OCI-LY1 (cell line): ENCODE data around the gene HYDIN.

ENCODE experiments used
- H2AFZ ChIP-seq: fragments of 200-600 bp; sonication (generic), shearing (Covaris generic); 2 replicates; pipeline ENCODE4 v1.6.0; 2014; ENCODE audit warnings: antibody characterized with exemption, mild to moderate bottlenecking, low read length
- H3F3A ChIP-seq: fragments of 200-600 bp; sonication (generic), shearing (Covaris generic); 2 replicates; pipeline ENCODE4 v1.6.0; 2014; ENCODE audit warnings: mild to moderate bottlenecking, antibody characterized with exemption, low read length, moderate library complexity; ENCODE audit not compliant: insufficient read depth
- H3K27ac ChIP-seq: fragments of 200-600 bp; sonication (generic); 2 replicates; pipeline ENCODE4 v1.5.1; 2014; ENCODE audit warnings: low read length, mixed run types, mild to moderate bottlenecking, low read depth; ENCODE audit not compliant: poor library complexity, severe bottlenecking
- H3K27me3 ChIP-seq: fragments of 200-600 bp; sonication (generic); 2 replicates; pipeline ENCODE4 v1.6.0; 2014; ENCODE audit warnings: antibody characterized with exemption, mild to moderate bottlenecking, low read length, moderate library complexity; ENCODE audit not compliant: insufficient read depth
- H3K36me3 ChIP-seq: fragments of 200-600 bp; sonication (generic); 2 replicates; pipeline ENCODE4 v1.6.1; 2014; ENCODE audit warnings: mild to moderate bottlenecking, antibody characterized with exemption, low read length, moderate library complexity, mixed read lengths; ENCODE audit not compliant: insufficient read depth
- H3K4me1 ChIP-seq: fragments of 200-600 bp; sonication (generic); 2 replicates; pipeline ENCODE4 v1.5.1; 2014; ENCODE audit warnings: mild to moderate bottlenecking, low read length, moderate library complexity; ENCODE audit not compliant: insufficient read depth, severe bottlenecking
- H3K4me2 ChIP-seq: fragments of 200-600 bp; sonication (generic), shearing (Covaris generic); 2 replicates; pipeline ENCODE4 v1.6.1; 2014; ENCODE audit warnings: low read length
- H3K4me3 ChIP-seq: fragments of 200-600 bp; sonication (generic); 2 replicates; pipeline ENCODE4 v1.5.1; 2014; ENCODE audit warnings: low read length, low read depth, mild to moderate bottlenecking, mixed read lengths; ENCODE audit not compliant: poor library complexity, severe bottlenecking
- H3K79me2 ChIP-seq: fragments of 200-600 bp; shearing (Covaris generic); 2 replicates; pipeline ENCODE4 v1.6.1; 2016; ENCODE audit warnings: mixed run types, low read length, mixed read lengths; ENCODE audit not compliant: insufficient read depth
- H3K9ac ChIP-seq: fragments of 200-600 bp; sonication (generic), shearing (Covaris generic); 2 replicates; pipeline ENCODE4 v1.6.1; 2014; ENCODE audit warnings: mild to moderate bottlenecking, low read length, mixed read lengths
- H3K9me2 ChIP-seq: fragments of 200-600 bp; sonication (generic), shearing (Covaris generic); 2 replicates; pipeline ENCODE4 v1.6.1; 2014; ENCODE audit warnings: low read depth, mild to moderate bottlenecking, low read length, mixed read lengths
- H3K9me3 ChIP-seq: fragments of 200-600 bp; shearing (Covaris generic); 2 replicates; pipeline ENCODE4 v1.6.1; 2014; ENCODE audit warnings: low read length, mixed read lengths
- H4K20me1 ChIP-seq: fragments of 200-600 bp; sonication (generic), shearing (Covaris generic); 2 replicates; pipeline ENCODE4 v1.6.0; 2016; ENCODE audit warnings: mild to moderate bottlenecking, low read length; ENCODE audit not compliant: insufficient read depth
- EZH2 ChIP-seq: fragments of 200-600 bp; sonication (generic), shearing (Covaris generic); IDR thresholded peaks from 2 replicates; pipeline ENCODE4 v1.8.0; 2017; ENCODE audit warnings: borderline replicate concordance, mixed run types, mild to moderate bottlenecking, antibody characterized with exemption, low read length, moderate library complexity, mixed read lengths
- TF ChIP-seq, protein P1 (sequence below): fragments of 200-600 bp; sonication (generic), shearing (Covaris generic); IDR thresholded peaks from 2 replicates; pipeline ENCODE4 v1.5.1; 2017; ENCODE audit warnings: mild to moderate bottlenecking, antibody characterized with exemption, low read length, moderate library complexity, mixed read lengths

The HYDIN gene

GRCh38 chr16:71230122-71230845 is at the start of gene HYDIN:
HYDIN (minus strand) TSS chr16:71230722; CDS start chr16:71186895, 43,827 bp downstream.
- H3K9me2 ChIP-seq, result no peaks in the 10 kb centered on the region
- H3K9ac ChIP-seq, result no peak within 1 kb of the TSS
- H3K4me1 ChIP-seq, result no peaks in the 10 kb centered on the region
- no peak within 1 kb of the TSS for H2AFZ ChIP-seq
- TF ChIP-seq, protein P1, sequence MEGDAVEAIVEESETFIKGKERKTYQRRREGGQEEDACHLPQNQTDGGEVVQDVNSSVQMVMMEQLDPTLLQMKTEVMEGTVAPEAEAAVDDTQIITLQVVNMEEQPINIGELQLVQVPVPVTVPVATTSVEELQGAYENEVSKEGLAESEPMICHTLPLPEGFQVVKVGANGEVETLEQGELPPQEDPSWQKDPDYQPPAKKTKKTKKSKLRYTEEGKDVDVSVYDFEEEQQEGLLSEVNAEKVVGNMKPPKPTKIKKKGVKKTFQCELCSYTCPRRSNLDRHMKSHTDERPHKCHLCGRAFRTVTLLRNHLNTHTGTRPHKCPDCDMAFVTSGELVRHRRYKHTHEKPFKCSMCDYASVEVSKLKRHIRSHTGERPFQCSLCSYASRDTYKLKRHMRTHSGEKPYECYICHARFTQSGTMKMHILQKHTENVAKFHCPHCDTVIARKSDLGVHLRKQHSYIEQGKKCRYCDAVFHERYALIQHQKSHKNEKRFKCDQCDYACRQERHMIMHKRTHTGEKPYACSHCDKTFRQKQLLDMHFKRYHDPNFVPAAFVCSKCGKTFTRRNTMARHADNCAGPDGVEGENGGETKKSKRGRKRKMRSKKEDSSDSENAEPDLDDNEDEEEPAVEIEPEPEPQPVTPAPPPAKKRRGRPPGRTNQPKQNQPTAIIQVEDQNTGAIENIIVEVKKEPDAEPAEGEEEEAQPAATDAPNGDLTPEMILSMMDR, result no peak
- TF ChIP-seq EZH2, result no peak
- H3K4me2 ChIP-seq, result no peak within 1 kb of the TSS
- no peak within 1 kb of the TSS for H3K4me3 ChIP-seq
- no peaks in the 10 kb centered on the region for H3K79me2 ChIP-seq
- H3F3A ChIP-seq, result no peaks in the 10 kb centered on the region
- no peaks in the 10 kb centered on the region for H3K36me3 ChIP-seq
- no peaks in the 10 kb centered on the region for H3K27me3 ChIP-seq
- no peaks in the 10 kb centered on the region for H4K20me1 ChIP-seq
- peaks cover 8% of the 10 kb centered on the region; the same call in 1 of the 2 replicates for H3K9me3 ChIP-seq
- H3K27ac ChIP-seq, result no peak within 1 kb of the TSS

DNA sequence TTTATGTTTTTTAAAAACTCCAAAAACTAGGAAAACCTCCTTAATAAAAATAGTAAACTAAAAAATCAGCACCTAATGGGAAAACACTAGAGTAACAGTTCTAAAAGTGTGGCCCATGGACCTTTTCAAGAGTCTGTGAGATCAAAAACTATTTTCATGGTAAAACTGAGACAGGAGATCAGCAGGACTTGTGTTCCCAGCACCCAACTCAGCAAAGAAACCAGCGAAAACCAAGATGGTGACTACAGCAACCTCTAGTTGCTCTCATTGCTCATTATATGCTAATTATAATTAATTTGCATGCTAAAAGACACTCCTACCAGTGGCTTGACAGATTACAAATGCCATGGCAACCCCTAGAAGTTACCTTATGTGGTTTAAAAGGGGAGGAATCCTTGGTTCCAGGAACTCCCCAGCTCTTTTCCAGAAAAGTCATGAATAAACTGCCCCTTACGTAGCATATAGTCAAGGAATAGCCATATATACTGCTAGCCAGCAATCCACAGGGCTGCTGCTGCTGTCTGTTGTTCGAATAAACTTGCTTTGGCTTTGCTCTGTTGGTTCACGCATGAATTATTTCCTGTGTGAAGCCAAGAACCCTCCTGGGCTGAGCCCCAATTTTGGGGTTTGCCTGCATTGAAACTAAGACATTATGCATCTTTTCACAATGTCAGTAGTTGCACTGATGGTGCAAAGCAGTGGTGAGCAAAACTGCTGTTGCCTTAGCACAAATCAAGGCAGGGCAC is 46.2 kb upstream of the HYDIN start:
- Histone ChIP-seq H3F3A (no peaks in the 10 kb centered on the region), H2AFZ (no peak overlapping the region), H3K4me1 (no peaks in the 10 kb centered on the region), H3K36me3 (no peaks in the 10 kb centered on the region), H3K9ac (no peak overlapping the region), H3K4me3 (no peak overlapping the region), H3K79me2 (no peaks in the 10 kb centered on the region), H3K9me3 (peaks cover 3% of the 10 kb centered on the region; the same call in 1 of the 2 replicates), H4K20me1 (no peaks in the 10 kb centered on the region), H3K27me3 (no peaks in the 10 kb centered on the region), H3K27ac (no peak overlapping the region), H3K4me2 (no peak overlapping the region), H3K9me2 (no peaks in the 10 kb centered on the region)
- TF ChIP-seq, protein P1, result no peak
- TF ChIP-seq EZH2, result no peak

DNA sequence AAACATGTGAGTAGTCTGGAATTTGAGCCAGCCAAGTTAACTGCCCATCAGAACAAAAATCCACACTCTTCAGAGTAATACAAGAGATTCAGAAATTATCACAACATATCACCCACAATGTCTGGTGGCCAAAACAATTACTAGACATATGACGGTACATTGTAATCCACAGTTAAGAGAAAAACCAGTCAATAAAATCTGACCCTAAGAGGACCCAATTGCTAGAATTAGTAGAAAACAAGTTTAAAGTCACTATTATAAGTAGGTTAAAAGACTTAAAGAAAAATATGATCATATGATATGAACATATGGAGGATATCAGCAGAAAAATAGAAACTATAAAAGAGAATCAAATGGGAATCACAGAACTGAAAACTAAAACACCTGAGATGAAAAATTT is 42.9 kb upstream of the HYDIN start:
- Histone ChIP-seq H3K9me3 (peaks cover 3% of the 10 kb centered on the region; the same call in 1 of the 2 replicates), H3K4me1 (no peaks in the 10 kb centered on the region), H3K9me2 (no peaks in the 10 kb centered on the region), H3K4me2 (no peak overlapping the region), H3K4me3 (no peak overlapping the region), H4K20me1 (0 out of 2 replicates have a peak, but pooled peaks cover 2% of the 10 kb centered on the region), H2AFZ (no peak overlapping the region), H3K79me2 (no peaks in the 10 kb centered on the region), H3K27ac (no peak overlapping the region), H3K27me3 (peaks cover 3% of the 10 kb centered on the region; the same call in 1 of the 2 replicates), H3K36me3 (no peaks in the 10 kb centered on the region; the same call in 1 of the 2 replicates), H3K9ac (no peak overlapping the region), H3F3A (no peaks in the 10 kb centered on the region)
- TF ChIP-seq, protein P1, result no peak
- TF ChIP-seq EZH2, result no peak
